Measurements from ENCODE around the gene B3GNT8.

Gene B3GNT8

GRCh38 chr19:41426952-41427646 is at the start of gene B3GNT8:
B3GNT8 (minus strand) TSS chr19:41427374; CDS start chr19:41426778, 596 bp downstream.
- TF ChIP-seq GATA2 (IDR thresholded peaks at IDR 0.05; ENCODE audit: low read depth, low read length), result no peak
- TF ChIP-seq GATA3 (IDR thresholded peaks at IDR 0.05; ENCODE audit: low read depth, low read length), result no peak

- no peak for TF ChIP-seq GATA2 (IDR thresholded peaks at IDR 0.05; ENCODE audit: low read depth, low read length)
- TF ChIP-seq GATA3 (IDR thresholded peaks at IDR 0.05; ENCODE audit: low read depth, low read length), result no peak
These were observed 49.4 kb upstream of the B3GNT8 start for GRCh38 chr19:41476583-41476982.

GRCh38 chr19:41462497-41462896 is 35.3 kb upstream of the B3GNT8 start:
- TF ChIP-seq GATA2 (IDR thresholded peaks at IDR 0.05; ENCODE audit: low read depth, low read length) (no peak), GATA3 (IDR thresholded peaks at IDR 0.05; ENCODE audit: low read depth, low read length) (no peak)

GRCh38 chr19:41457241-41457640 is 30.1 kb upstream of the B3GNT8 start:
- TF ChIP-seq GATA3 (IDR thresholded peaks at IDR 0.05; ENCODE audit: low read depth, low read length) (no peak), GATA2 (IDR thresholded peaks at IDR 0.05; ENCODE audit: low read depth, low read length) (no peak)

GRCh38 chr19:41456342-41456918 is 29.3 kb upstream of the B3GNT8 start:
- TF ChIP-seq GATA2 (IDR thresholded peaks at IDR 0.05; ENCODE audit: low read depth, low read length) (no peak), GATA3 (IDR thresholded peaks at IDR 0.05; ENCODE audit: low read depth, low read length) (no peak)

- no peak for TF ChIP-seq GATA3 (IDR thresholded peaks at IDR 0.05; ENCODE audit: low read depth, low read length)
- TF ChIP-seq GATA2 (IDR thresholded peaks at IDR 0.05; ENCODE audit: low read depth, low read length), result no peak
These were observed 28.8 kb upstream of the B3GNT8 start for GRCh38 chr19:41455936-41456335.

- TF ChIP-seq GATA3 (IDR thresholded peaks at IDR 0.05; ENCODE audit: low read depth, low read length), result no peak
- TF ChIP-seq GATA2 (IDR thresholded peaks at IDR 0.05; ENCODE audit: low read depth, low read length), result no peak
These were observed 25.6 kb upstream of the B3GNT8 start for GRCh38 chr19:41452584-41453275.

GRCh38 chr19:41449865-41450178 is 22.6 kb upstream of the B3GNT8 start:
- no peak for TF ChIP-seq GATA3 (IDR thresholded peaks at IDR 0.05; ENCODE audit: low read depth, low read length)
- no peak for TF ChIP-seq GATA2 (IDR thresholded peaks at IDR 0.05; ENCODE audit: low read depth, low read length)

- no peak for TF ChIP-seq GATA3 (IDR thresholded peaks at IDR 0.05; ENCODE audit: low read depth, low read length)
- TF ChIP-seq GATA2 (IDR thresholded peaks at IDR 0.05; ENCODE audit: low read depth, low read length), result no peak
These were observed 22.1 kb upstream of the B3GNT8 start for GRCh38 chr19:41449079-41449864.

GRCh38 chr19:41447732-41448332 is 20.7 kb upstream of the B3GNT8 start:
- TF ChIP-seq GATA3 (IDR thresholded peaks at IDR 0.05; ENCODE audit: low read depth, low read length) (no peak), GATA2 (IDR thresholded peaks at IDR 0.05; ENCODE audit: low read depth, low read length) (no peak)

- no peak for TF ChIP-seq GATA3 (IDR thresholded peaks at IDR 0.05; ENCODE audit: low read depth, low read length)
- no peak for TF ChIP-seq GATA2 (IDR thresholded peaks at IDR 0.05; ENCODE audit: low read depth, low read length)
These were observed 18.4 kb upstream of the B3GNT8 start for GRCh38 chr19:41445575-41445974.

- TF ChIP-seq GATA3 (IDR thresholded peaks at IDR 0.05; ENCODE audit: low read depth, low read length) (no peak), GATA2 (IDR thresholded peaks at IDR 0.05; ENCODE audit: low read depth, low read length) (no peak)
These were observed 16.8 kb upstream of the B3GNT8 start for GRCh38 chr19:41443813-41444455.

Measured in SH-SY5Y (cell line).